GM21526 (cell line): ENCODE results near the gene LRTM2.

Experiments used
- ATAC-seq: cut with Tn5 transposase; IDR thresholded peaks from one replicate; pipeline ENCODE4 v1.9.1; 2021; ENCODE audit warnings: moderate library complexity; ENCODE audit not compliant: unreplicated experiment, low FRiP score

Gene LRTM2

DNA sequence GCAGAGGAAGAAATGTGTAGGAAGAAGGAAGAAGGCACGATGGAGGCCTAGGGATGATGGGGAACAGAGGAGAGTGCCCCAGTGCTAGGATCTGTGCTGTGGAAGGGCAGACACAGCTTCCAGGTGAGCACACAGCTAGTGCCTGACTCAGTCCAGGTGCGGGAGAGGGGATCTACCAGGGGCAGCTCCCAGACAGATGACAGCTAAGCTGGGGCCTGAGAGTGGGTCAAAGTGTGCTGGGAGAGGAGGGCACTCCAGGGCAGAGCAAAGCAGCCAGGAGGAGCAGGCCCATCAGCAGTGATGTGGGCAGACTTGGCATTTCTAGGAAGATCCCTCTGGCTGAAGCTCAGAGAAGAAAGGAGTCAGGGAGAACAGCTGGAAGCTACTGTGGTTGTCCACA lies 36.7 kb downstream of the LRTM2 start:
- ATAC-seq, result no peak

DNA sequence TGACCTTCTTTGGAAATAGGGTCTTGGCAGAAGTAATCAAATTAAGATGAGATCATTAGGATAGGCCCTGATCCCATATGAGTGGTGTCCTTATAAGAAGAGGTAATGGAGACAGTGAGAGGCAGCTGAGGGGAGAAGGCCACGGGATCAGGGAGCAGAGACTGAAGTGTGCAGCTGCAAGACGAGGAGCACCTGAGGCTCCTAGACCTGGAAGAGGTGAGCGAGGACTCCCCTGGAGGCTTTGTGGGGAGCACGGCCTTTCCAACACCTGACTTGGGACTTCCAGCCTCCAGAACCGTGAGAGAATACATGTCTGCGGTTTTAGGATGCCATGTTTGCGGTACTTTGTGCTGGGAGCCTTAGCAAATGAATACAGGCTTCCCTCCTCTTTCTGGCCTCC lies 37.5 kb downstream of the LRTM2 start:
- ATAC-seq, result no peak

- ATAC-seq, result no peak
Measured at GRCh38 chr12:1858456-1858855, 38.1 kb downstream of the LRTM2 start.

- no peak for ATAC-seq
Measured at GRCh38 chr12:1859643-1860042, 39.3 kb downstream of the LRTM2 start.

GRCh38 chr12:1862973-1863372 lies 42.6 kb downstream of the LRTM2 start:
- ATAC-seq, result no peak

DNA sequence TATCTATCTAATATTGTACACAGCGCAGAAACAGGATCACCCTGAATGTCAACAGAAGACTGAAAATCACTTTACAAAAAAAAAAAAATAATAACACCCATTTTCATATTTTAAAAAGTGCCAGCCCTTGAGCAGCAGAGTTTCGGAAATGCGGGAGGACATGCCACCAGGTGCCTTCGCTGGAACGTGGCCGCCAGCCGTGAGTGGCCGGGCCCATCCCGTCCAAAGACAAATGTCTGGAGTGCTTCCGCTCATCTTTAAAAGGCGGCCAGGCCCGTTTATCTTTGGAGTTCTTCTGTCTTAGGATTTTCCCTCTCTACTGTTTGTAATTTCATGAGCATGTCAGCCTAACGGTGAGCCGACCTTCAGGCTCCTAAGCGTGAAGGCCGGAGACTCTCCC lies 43.5 kb downstream of the LRTM2 start:
- ATAC-seq, result no peak

DNA sequence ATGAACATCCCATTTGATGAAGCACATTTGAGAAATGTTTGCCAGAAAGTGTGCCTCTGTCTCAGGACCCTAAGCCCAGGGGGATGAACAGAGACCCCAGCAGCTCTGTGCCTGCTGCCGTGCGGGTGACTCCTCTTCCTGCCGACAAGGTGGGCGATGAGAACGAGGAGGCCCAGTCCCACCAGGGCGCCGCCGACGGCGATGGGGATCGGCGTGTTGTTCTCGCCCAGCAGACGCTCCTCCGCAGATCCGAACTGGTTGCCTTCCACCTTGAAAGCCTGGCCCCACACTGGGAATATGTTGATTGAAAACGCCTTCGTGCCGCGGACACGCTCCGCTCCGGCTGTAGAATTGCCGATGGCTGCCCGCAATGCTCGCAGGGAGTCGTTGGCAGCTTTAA lies 44.1 kb downstream of the LRTM2 start:
- no peak for ATAC-seq

- ATAC-seq, result no peak
Measured at GRCh38 chr12:1864867-1865266, 44.5 kb downstream of the LRTM2 start.

GRCh38 chr12:1865284-1865866 lies 45.0 kb downstream of the LRTM2 start:
- ATAC-seq, result no peak

DNA sequence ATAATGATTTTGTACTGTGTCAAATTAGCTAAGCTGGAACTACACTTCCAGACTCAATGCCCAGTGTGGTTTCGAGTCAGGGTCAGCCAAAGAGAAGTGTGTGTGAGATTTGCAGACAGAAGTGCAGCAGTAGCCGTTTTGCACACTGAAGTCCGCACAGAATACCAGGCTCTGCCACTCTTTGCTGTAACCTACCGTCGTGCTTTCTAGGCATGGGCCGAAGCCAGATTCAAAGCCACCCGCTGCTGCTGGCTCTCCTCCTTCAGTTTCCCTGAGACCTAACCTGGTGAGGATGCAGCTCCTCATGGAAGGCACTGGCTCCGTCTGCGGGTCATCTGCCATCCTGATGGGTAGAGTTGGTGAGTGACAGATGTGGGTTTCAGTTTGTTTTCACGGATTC lies 48.8 kb downstream of the LRTM2 start:
- ATAC-seq, result no peak

DNA sequence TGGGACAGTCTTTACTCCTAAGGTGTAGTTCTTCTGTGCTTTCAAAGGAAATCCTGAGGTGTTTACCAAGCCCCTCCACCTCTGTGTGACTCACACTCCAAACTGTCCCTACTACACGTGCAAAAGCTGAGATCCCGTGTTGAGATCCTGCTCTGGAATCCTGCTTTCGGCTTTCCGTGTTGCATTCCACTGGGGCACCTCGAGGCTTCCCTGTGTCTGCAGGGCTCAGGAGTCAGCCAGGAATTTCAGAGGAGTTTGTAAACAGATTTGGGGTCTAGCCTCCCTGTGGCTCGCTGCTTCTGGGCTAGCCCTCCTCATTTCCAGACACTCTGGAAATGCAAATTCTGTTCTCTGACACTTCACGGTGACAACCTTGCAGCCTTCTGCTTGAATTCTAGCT lies 49.7 kb downstream of the LRTM2 start:
- no peak for ATAC-seq

GRCh38 chr12:1870998-1871917 lies 50.9 kb downstream of the LRTM2 start:
- ATAC-seq, result no peak

- ATAC-seq, result no peak
Measured at GRCh38 chr12:1872001-1872400, 51.6 kb downstream of the LRTM2 start.

DNA sequence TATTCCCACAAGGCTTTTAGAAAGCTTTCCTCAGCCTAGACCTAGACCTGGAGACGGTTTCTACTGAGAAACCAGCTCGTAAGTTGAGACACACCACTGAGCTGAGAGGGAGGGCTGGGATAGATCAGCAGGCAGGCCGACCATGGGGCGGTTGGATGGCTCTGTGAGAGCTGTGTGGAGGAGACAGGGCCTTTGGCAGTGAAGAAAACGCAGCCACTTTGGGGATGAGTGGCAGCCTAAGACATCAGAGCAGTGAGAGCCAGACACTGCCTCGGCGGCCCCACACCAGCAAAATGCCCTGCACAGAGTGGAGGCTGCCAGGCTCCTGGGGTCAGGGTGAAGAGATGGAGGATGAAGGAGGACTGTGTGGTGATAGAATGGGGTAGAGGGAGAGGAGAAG lies 52.1 kb downstream of the LRTM2 start:
- no peak for ATAC-seq

DNA sequence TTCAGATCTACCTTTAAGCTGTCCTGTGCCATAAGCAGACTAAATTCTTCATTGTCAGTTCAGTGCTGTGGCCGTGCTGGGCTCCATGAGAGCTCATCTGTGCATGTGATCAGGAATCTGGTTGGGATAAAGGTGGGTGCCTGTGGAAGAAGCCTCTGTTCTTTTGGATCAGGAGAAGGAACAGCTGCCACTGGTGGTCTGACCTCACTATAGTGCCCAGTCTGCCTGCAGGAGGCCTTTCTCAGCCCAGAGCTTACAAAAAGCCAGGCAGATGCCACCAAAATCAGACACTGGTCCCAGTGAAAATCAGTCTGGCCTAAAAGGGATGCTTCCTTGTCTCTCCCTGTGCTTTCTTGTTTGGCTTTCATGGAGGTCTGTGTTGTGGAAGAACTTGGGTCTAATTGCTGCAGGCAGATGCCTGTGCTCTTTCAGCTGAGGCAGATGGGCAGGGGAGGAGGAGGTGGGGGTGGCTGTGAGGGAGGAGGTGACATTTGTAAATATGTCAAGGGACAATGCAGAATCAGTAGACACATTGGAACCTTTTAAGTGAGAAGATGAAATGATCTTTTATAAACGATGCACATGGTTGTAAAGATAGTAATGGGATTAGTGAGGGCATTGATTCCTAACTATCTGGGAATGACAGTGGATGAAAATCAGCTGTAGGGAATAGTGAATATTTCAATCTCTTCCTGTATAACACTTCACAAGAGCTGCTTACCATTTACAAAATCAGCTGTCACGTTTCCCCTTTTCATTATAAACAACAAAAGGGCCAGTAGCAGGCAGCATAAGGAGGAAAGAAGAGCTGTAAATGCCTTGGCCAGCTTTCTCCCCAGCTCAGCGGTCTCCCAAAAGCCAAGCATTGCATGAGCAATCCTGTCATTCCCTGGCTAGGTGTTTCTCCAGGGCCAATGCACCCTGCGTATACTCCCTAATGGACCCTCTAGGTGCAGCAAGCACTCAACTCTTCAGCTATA lies 53.5 kb downstream of the LRTM2 start:
- no peak for ATAC-seq

DNA sequence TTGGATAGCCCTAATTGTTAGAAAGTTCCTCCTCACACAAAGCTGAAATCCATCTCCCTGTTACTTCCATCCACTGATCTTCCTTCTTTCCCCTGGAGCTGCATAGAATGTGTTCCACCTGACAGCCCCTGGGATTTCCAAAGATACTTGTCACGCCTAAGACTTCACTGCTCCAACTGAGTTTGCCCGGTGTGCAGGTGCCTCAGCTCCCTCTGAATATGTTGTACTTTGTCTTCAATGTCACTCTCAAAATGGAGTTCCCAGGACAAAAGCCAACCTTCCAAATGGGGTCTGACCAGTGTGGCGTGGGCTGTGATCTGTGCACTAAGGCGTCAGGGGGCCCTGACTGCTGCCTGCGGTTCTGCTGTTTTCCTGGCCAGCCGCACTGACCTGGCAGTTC lies 55.2 kb downstream of the LRTM2 start:
- no peak for ATAC-seq

DNA sequence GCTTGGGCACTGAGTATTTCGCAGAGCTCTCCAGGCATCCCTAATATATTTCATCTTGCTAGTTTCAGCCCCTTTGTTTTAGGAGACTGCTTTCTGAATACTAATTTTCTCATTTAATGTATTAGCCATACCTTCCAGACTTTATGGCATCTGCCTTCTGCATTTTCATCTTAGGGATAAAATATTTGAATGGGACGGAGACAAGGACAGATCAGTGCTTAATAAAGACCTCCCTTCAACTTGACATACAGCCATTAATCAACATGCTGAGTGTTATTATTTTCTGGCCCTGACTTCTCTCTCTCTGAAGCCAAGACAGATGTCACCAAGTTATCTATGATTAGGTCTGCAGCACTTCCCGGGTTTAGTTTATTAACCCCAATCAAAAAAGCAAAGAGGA lies 55.7 kb downstream of the LRTM2 start:
- no peak for ATAC-seq

GRCh38 chr12:1877169-1877878 lies 57.0 kb downstream of the LRTM2 start:
- no peak for ATAC-seq

- no peak for ATAC-seq
Measured at GRCh38 chr12:1878214-1878613, 57.8 kb downstream of the LRTM2 start.

DNA sequence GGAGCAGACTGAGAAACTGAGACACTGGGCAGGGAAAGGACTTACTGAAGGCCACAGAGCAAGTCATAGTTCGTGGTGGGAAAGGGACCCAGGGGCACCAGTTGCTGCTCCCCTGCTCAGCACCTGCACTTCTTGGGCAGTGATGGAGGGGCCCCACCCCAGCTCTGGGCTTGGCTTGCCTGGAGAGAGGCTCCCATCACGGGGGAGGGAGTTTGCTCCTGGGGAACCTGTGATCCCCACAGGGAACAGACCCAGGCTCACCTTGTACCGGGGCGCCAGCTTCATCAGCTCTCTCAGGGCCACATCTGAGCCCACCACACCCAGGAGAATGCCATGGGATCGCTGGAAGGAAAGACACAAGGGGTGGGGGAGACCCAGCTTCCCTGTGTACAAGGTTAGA lies 58.3 kb downstream of the LRTM2 start:
- ATAC-seq, result no peak
